CD4-positive, alpha-beta T cell treated with Interleukin-15 for 1 hour (primary cell): ENCODE measurements around the gene LRP4.

Source experiments
- DNase-seq: peaks from one replicate; pipeline ENCODE4 v3.0.0-alpha.2; 2020

Gene LRP4

DNA sequence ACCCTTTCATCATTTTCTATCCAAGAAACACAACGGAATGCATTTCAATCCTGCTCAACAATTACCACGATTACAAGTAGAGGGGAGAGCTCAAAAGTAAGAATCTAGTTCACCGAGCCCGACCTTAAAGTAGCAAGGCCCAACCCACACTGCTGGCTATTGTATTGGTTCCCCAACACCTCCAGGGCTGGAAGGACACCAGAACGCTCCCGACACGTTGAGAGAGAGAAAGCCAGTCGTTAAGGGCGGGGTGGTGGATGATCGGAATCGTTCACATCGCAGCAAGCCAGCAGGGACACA lies 73.0 kb downstream of the LRP4 start:
- no peak for DNase-seq

DNA sequence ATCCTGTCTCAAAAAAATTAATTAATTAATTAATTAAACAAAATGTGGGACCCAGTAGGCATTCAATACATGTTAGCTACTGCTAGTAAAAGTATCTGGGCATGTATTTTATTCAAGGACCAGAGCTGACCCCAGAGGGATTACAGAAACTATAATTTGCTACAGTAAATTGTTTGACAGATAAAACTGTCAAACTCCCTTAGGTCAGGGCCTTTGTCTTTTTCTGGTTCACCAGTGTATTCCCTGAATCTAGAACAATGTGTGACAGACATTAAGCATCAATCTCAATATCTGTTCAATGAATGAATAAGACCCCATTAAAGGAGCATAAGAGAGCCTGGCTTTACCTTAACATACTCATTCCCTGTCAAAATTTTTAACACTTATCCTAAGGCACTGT lies 78.2 kb downstream of the LRP4 start:
- DNase-seq, result no peak

DNA sequence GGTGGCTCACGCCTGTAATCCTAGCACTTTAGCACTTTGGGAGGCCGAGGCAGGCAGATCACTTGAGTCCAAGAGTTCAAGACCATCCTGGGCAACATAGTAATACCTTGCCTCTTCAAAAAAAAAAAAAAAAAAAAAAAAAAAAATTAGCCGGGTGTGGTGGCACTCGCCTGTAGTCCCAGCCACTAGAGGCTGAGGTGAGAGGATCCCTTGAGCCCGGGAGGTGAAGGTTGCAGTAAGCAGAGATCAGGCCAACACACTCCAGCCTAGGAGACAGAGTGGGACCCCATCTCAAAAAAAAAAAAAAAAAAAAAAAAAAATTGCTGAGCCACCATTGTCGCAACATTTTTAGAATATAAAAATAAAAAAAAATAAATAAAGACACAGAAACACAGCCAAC lies 79.8 kb downstream of the LRP4 start:
- no peak for DNase-seq

DNA sequence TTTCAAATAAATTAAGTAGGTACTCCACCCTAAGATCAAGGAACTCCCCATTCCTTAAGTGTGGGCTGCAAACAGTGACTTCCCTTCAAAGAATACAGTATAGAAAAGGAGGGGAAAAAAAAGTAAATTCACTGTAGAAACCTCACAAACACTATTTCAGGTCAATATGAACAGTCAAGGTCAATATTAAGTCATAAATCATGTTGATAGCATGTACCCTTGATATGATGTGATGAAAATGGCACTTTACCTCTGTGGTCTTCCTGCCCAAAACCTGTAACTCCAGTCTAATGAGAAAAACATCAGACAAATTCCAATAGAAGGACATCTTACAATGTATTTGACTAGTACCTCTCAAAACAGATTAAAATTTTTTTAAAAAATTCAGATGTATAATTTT lies 80.5 kb downstream of the LRP4 start:
- DNase-seq, result no peak

DNA sequence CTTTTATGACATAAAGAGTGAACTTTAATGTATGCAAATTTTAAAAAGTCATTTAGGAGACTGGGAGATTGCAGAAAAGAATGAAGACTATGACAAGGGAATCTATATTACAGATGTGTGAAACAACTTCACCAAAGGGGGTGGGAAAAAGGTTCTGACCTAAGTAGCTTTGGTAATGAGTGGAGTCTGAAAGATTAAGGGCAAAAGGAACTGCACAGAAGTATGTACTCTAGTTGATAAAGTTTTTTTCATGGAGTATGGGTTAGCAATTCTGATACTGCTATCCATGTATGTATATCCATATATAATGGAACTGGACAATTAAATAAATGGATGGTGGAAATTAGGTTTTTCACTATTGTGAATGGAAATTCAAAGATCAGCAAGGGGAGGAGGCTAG lies 81.5 kb downstream of the LRP4 start:
- DNase-seq, result no peak

DNA sequence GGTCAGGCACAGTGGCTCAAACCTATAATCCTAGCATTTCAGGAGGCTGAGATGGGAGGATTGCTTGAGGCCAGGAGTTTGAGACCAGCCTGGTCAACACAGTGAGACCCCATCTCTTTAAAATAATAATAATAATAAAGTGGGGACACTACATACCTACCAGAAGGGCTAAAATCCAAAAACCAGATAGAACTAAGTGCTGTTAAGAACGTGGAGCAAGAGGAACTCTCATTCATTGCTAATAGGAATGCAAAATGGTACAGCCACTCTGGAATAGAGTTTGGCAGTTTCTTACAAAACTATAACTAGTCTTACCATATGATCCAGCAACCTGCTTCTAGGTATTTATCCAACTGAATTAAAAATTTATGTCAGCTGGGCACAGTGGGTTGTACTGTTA lies 81.9 kb downstream of the LRP4 start:
- no peak for DNase-seq

DNA sequence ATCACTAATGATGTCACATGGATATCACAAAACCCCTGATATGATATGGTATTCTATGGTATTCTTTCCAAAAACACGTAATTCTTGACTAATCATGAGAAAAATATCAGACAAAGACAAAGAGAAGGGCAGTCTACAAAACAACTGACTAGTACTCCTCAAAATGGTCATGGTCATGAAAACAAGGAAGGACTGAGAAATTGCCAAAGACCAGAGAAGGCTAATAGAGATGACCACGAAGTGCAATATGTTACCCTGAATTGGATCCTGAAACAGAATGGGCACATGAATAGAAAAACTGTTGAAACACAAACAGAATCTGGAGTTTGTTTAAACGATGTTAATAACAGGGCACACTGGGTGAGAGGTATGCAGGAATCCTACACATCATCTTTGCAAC lies 82.5 kb downstream of the LRP4 start:
- DNase-seq, result no peak

DNA sequence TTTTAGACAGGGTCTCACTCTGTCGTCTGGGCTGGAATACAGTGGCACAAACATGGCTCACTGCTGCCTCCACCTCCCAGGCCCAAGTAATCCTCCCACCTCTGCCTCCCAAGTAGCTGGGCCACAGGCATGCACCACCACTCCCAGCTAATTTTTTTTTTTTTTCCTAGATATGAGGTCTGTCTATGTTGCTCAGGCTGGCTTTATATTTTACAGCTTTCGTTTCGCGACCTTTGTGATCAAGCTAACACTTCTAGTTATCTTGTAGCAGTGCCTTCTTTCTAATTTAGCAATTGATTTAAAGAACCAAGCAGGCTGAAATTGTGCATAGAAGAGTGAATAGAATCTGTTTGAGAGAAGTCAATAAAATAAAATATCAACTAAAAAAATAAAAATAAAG lies 83.5 kb downstream of the LRP4 start:
- DNase-seq, result no peak

DNA sequence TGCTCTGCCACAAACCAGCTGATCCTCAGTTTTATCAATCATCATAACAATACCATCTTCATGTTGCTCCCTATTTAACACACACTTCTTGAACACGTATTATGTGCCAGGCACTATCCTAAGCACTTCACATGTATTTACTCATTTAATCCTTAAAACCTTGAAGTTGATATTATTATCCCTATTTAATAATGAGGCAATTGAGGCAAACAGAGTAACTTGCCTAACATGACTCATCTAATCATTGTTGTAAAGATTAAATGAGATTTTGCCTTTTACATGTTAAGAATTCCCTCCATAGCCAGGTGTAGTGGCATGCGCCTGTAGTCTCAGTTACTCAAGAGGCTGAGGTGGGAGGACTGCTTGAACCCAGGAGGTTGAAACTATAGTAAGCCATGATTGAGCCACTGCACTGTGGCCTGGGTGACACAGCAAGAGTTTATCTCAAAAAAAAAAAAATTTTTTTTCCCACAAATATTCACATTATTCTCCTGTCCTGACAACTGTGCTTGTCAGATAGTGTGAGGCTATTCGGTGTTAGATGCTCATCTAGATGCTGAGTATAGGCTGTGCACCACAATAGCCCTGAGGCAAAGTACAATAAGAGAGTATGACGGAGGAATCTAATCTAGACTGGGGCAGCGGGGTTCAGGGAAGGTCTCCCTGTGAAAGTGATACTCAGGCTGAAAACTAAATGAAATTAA lies 85.7 kb downstream of the LRP4 start:
- no peak for DNase-seq

DNA sequence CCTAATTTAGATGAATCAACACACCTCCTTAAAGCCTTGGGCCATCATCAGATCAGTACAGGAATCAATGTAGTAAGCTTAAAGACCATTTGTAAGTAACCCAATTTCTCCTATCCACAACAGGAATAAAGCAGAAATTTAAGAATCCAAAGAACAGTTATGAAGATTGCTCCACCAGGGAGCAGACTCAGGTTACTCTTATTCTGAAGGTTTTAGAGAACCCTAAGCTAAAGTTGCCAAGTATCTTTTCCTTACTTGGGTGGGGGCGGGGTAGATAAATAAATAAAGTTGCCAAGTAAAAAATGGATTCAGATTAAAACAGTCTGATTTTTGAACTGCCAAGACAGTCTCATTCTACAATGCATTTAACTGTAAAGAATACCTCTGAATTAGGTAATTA lies 90.4 kb downstream of the LRP4 start:
- no peak for DNase-seq

DNA sequence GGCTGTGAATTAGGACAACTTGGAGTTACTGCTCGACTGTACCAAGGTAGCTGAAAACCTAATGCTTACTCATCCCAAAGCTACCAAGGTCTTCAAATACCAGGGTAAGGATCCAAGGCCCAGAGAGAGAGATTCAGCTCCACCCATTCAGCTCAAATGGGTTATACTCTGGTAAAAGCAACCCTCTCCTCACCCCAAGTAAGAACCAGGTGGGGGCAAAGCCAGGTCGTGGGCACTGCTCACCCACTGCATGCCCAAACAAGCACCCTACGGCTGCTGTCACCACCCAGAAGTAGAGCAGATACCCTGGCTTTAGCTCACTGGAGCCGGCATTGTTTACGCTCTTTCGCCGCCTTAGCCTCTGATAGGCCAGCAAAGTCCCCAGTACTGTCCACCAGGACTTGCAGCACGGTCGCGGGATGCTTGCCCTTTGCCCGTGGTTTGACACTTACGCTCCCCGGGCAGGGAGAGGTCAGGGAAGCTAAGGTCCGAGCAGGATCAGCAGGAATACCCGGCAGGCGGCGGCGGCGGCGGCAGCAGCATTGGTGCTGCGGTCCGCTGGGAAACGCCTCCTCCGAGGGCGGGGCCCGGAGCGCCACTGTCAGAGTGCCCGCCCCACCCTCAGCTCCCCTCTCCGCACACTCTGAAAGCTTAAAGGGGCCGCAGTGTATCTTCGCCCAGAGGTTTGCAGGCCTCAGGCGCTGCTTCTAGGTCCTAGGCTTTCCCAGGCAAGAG lies 91.9 kb downstream of the LRP4 start:
- DNase-seq, result peak; percentile 61

DNA sequence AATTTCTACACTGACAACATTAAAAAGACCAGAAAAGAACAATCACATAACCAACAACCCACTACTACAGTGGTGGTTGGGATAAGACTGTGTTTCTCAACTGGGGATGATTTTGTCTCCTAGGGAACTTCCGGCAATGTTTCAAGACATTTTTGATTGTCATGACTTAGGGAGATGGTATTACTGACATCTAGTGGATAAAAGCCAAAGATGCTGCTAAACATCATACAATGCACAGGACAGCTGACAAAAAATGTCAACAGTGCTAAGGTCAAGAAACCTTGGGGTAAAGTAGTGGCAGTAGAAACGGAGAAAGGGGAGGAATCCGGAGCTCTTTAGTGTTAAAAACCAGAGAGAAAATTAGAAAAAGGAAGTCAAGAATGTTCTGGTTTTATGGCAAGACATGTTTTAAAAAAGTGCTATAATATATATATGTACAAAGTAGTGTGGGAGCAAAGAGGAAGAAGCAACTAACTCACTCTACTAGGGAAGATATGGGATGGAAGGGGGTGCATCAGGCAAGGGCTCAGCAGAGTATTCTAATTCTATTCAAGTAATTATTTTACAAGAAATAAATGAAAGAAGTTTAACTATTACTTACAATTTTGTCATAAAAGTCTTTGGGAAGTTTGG lies 109.4 kb downstream of the LRP4 start:
- no peak for DNase-seq
